Fibroblast of skin of left quadriceps (primary cell): Measurements from ENCODE around the gene SLC17A4.

Experiments used
- DNase-seq, 2 experiments: peaks; one replicate each; pipeline ENCODE4 v3.0.0-alpha.2; 2013; ENCODE audit warnings: low read depth in 2 of 2

The SLC17A4 gene

DNA sequence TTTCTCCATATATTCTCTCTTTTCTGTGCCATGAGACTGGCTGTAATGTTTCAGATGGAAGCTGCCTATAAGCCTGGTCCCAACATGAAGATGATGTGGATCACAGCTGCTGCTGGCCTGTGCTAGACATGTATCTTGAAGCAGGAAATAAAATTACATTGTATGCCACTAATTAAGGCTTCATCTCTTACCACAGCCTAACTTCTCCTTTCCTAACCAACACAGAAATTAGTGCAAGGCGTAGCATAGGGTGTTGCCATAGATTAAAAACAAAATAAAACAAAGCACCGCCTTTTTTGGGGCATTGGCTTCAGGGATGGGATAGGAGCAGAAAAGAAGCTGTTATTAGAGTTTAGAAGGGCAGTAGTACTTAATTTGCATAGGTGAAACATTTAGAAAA, 4.7 kb upstream of the SLC17A4 start:
- no peak for DNase-seq

DNA sequence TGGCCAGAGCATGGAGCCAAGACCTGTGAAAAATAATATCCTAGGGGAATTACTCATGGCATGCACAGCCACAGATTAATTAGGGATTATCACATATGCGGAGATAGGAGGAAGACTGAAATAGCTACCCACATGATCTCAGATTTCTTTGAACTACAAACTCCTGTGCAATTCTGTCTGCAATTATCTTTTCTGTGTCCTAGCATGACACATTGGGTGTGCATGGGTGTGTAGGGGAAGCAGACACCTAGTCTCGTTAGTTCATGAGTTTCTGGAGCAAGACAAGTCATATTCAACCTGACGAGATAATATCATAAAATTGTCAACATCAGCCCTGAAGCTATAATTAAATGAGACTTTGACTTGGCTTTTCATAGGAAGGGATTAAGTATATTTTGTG, 3.6 kb upstream of the SLC17A4 start:
- no peak for DNase-seq

DNA sequence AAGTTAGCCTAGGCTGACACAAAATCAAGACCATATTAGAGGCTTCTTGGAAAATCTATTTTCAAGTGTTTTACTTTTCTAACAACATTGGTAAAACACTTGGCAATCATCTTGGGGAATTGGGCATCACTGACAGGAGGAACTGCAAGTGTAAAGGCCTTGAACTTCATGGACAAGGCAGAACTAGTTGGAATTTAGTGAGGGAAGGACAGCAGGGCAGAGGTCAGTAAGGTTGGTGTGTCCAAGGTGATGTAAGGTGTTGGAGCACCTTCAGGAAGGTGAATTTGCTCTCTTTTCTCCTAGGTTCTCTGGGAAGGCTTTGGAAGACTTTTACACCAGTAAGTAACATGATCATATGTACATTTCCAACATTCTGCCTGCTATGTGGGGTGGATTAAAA, 1.5 kb upstream of the SLC17A4 start:
- no peak for DNase-seq

DNA sequence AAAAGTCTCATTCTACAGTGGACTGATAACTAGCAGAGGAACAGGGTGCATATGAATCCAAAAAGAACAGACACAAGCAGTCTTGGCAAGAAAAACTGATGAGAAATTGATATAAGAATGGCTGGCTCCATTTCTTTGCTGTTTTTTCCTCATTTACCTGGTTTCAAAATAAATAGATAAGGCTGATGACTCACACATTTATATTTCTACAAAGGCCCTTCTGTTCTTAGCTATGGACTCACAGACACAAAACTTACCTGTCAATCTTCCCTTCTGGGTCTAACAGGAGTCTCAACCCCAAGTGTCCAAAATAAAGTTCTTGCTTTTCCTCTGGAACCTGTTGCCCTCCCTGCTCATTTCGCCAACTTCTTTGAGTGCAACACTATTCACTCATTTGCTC, 941 bp downstream of the SLC17A4 start:
- DNase-seq = no peak

DNA sequence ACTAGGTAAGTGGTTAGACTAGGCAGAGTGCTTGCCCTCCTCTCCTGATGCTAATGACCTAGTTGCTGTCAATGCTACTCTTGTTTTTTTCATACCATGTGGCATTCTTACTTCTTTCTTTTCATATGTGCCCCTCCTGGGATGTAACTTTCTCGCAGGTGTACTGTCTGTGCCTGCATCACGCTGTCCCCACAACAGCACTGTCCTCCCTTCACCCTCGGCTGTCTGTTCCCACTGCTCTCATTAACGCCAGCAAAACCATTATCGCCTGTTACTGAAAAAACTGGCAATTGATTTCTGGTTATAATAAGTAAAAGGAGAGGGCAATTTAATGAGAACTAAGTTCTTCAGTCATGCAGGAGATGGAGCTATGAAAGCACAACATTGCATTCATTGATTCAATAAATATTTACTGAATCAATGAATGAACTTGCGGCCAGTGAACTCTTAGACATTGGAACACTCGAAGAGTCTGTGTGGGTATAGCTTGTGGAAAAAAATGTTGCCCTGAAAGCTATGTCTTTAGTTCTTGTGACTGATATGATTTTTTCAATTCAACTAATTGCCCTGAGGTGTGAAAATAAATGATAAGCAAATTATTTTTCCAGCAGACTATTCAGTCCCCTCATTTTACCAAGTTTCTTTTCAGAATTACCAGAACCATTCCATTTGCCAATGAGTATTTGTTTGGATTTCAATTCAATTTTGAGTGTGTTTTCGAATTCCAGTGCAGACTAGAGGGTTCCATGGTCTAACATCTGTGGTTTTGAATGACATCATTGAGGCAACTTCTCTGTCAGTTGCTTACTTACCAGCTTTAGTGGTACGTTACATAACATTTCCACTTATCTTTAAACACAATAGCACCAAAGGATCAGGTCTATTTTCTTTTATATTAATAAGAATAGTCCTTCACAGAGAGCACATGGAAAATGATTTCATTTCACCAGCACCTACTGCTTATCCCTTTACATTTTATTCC, 2.1 kb downstream of the SLC17A4 start:
- DNase-seq = no peak

DNA sequence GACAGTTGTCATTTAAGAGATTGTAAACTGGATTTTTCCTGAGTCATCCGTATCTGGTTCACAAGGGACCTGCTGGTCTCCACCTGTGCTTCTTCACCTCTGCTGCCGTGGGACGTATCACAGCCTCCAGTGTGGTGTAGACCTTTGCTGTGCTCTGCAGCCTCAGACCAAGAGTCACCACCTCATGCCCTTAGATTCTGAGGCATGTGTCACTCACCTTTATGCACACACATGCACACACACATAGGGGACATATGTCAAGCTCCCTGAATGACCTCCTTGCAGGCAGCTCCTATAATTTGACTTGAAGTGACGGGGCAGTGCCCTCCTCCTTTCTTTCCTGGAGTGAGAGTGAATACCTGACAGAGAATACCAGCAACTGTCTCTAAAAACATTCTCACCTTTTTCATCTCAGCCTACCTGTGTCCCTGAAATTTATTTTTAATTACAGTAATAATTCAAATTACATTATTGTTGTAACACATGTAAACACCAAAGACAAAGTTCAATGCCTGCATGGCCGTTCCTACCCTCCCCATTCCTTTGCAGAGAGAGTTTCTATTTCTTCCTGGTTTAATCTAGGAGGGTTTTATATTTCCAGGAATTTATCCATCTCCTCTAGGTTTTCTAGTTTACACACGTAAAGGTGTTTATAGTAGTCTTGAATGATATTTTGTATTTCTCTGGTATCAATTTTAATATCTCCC, 3.5 kb downstream of the SLC17A4 start:
- no peak for DNase-seq

DNA sequence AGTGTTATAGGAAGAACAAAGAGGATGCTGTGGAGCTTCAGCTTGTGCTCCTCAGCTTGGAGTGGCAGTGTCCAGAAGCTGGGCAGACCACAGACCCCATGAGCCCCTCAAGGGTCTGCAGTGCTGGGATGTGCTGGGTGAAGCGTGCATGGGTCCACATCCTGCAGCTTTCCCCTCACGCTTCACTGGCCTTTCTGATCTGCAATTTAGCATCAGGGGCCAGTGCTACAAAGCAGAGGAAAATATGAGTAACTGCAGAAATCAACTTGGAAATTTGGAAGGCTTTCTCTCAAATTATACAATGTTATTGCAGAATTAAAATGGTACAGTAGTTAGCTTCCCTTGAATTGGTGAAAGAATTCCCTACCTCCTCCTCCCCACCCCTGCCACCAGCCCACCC, 10.1 kb downstream of the SLC17A4 start:
- DNase-seq = no peak

DNA sequence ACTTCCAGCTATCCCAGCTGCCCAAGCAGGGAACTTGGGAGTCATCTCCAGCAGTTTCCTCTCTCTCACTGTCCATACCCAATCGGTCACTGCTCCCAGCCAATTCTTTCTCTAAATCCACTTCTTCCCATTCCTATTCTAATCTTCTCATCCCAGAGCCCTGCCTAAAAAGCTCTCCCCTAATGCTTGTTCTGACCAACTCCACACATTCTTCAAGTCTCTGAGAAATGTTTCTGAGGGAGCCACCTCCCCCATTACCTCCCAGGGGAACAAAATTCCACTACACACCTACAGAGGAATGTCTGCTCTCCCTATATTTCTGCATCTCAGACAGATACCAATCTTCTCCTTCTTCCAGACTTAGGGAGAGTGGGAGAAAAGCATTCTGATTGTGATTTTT, 14.0 kb downstream of the SLC17A4 start:
- no peak for DNase-seq

DNA sequence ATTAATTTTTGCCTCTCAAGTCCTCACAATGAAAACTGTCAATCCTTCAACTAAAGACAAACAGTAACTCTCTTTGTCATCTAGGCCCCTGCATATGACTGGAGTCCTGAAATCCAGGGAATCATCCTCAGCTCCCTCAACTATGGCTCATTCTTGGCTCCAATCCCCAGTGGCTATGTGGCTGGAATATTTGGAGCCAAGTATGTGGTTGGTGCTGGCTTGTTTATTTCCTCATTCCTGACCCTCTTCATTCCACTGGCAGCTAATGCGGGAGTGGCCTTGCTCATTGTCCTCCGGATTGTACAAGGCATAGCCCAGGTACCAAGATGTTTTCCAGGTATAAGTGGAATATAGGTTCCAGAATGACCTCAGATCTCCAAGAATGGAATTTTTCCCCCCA, 15.4 kb downstream of the SLC17A4 start:
- no peak for DNase-seq

DNA sequence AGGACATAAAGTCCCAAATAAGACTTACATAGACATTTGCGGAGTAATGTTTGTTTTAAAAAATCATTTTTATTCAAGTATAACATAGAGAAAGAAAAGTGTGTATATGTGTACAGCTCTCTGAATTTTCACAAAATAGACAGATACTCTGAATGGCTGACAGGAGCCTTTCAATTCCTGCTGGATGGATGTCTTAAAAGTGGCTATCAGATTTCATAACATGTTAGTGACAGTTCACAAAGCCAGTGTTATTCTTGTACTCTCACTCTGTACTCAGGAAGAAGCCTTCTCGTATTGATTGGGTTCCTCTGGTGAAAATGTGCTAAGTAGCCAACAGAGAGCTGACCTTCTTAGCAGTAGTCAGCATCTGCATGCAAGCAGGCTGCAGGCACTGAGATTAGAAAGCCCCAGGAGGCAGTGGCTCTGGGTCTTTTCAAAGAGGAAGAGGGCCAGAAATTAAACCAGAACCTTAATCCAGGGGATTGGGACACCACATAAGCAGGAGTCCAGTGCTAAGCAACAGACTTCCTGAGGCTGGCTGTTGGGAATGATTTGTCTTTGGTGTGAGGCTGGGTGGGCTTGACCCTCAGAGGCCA, 19.7 kb downstream of the SLC17A4 start:
- no peak for DNase-seq

DNA sequence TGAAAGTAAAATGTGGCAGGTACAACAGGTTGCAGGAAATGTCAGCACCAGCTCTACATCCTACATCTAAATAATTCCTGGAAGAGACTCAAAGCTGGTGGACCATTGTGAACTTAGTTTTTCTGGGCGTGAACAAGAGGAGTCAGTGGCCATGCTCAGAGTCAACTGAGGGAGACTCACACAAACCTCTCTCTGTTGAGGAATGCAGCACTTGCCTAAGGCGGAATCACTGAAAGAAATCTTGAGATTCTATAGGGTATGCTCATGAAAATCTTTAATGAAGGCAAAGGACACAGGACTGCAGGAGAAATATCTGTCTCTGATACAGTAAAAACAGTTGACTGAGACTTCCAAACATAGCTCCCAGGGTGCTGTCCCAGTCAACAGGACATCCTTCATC, 22.5 kb downstream of the SLC17A4 start:
- no peak for DNase-seq

DNA sequence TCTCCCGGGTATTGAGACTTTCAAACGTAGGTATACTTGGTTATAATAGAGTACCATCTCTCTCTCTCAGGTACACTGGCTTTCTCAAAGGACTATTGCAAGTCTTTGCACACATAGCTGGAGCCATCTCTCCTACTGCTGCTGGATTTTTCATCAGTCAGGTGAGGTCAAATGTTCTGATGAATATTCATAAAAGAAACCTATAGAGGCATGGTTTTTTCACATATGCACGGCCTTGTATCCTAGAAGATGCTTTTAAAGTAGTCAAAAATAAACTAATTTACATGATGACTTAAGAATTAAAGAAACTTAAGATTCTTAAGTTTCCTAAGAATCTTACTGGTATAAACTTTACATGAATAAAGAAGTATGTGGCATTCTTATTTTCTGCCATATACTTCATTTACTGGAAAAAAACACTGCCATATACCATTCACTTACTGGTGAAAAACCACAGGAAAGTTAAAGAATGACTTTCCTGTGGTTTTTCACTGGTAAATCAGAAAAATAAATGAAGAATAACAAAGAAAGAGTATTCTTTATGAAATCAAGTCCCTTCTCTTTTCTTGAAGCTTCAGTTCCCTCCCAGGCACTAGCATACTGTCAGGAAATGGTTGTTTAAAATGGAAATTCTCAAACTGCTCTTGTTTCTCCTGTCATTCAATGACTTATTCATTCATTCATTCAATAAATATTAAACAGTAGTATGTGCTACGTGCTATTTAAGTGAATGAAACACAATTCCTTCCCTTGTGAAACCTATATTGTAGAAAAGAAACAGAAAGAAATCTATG, 23.5 kb downstream of the SLC17A4 start:
- no peak for DNase-seq

DNA sequence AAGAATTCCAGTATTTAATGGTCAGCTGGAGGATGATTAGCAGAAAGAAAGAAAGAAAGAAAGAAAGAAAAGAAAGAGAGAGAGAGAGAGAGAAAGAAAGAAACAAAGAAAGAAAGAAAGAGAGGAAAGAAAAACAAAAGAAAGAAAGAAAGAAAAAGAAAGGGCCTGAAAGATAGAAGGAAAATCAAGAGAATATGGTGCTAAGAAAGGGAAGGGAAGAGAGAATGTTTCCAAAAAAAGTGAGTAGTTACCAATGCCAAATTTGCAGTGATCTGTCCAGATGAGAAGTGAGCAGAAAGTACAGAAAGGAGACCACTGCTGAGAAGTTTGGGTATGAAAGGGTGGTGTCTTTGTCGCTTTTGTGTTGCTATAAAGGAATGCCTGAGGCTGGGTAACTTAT, 26.6 kb downstream of the SLC17A4 start:
- no peak for DNase-seq

DNA sequence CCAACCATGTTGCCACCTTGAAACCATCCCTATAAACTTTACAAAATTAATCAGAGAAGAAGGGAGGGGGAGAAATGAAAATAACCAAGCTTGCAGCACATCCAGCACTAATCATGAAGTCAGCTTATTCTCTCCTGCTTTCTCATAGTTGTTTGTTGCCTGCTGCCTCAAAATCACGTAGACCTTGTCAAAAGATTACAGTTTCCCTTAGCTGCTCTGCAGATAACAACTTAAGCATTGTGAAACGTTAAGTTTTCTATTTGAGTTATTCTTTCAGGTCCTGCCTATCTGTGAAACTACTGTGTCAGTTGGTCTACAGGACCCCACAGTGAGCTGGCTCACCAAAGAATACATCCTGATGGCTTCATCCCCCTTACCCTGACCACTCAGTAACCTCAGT, 32.9 kb downstream of the SLC17A4 start:
- DNase-seq = no peak

DNA sequence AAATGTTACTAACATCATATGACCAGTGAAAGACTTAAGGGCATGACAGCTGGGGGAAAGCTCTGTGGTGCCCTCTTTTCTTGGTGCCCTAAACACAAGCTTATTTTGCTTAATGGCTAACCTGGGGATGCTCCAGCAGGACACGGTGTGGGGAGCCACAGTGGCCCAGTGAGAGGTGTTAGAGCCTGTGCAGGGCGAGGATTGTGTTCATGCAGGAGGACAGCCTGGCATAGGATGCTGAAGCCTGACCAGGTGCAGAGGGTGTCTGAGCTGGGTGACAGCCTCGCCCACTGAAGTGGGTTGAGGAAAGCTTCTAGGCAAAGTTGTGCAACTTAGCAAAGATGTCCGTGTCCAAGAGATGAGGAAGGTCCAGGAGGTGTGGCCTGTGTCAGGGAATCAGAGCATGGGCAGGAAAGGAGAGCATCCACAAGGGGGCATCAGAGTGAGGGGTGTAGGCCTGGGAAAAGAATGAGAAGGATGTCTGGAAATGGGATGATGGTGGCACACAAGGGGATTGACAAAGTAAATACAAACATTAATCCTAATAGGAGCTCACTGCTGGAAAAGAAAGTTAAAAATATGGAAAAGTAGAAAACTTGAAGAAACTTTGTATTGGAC, 33.9 kb downstream of the SLC17A4 start:
- peak; percentile 4 to 8 for DNase-seq

DNA sequence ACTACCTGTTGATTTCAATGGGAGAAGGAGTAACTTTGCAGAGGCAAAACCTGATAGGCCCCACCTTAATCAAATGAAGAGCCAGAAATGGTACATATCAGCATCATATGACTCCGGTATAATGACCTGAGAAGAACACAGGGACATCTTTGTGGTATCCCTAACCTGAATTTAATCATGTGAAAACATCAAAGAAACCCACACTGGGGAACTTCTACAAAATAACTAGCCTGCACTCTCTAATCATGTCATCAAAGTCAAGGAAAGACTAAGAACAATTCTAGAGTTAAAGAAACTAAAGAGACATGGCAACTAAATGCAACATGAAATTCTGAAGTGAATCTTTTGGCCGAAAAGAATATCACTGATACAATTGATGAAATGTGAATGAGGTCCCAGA, 34.9 kb downstream of the SLC17A4 start:
- no peak for DNase-seq

DNA sequence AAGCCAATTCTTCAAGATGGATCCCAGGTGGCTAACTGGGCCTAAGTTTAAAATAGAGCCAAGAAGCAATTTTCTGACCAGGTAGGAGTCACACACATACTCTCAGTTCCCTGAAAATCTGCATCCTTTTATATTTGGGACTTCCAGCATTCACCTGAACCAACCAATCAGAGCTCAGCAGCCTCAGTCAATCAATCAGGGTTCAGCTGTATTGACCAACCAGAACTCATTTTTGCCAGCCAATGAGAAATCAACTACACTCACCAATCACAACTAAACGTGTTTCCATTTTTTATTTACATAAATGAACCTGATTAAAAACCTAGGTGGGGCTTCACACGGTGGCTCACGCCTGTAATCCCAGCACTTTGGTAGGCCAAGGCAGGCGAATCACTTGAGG, 37.5 kb downstream of the SLC17A4 start:
- no peak for DNase-seq

DNA sequence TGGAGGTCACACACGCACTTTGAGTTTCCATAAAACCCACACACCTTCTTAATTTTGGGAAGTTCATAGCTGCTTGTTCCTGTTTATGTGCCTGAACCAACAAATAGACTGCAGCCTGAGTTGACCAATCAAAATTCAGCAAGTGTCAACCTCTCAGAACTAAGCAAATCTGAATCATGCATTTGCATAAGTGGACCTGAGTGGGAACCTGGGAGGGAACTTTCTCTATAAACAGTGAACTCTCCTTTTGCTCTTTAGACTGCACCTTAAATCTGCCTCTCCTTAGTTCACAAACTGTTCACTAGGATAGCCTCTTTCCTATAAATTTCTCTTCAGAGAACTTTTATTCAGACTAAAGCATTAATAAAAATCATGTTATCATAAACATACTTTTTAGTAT, 39.4 kb downstream of the SLC17A4 start:
- no peak for DNase-seq

DNA sequence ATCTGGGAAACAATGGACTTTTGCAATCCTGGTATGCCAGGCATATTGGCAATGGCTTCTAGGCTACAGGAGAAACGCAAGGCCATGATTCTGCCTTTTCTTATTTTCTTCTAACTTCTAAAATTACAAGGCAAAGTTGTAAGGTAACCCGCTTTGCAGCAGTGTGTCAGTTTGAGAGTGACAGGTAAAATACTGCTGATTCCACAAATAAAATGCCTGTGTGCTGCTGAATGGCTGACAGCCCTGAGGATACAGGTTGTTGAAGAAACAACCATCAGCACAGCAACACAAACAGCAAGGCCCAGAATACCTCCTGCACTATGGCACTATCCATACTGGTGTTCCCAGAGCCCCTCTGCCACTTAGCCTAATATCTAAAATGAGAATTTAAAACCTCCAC, 40.2 kb downstream of the SLC17A4 start:
- DNase-seq = no peak

DNA sequence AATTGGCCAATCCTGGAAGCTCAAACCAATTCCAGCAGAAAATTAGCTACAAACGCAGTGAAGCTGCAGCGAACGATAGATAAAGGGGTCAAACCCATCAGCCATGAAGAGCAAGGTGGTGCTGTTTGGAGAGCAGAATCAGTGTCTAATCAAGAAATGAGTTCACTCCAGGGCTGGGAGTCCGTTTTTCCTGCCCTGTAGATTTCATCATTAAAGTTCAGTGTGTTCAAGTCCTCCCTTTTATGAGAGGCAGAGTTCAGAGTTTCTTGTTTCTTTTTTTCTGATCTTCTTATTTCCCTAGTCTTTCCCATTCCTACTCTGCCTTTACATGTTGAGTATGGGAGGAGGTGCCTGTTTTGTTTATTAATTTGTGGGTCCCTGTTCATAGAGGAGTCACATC, 46.9 kb downstream of the SLC17A4 start:
- no peak for DNase-seq

DNA sequence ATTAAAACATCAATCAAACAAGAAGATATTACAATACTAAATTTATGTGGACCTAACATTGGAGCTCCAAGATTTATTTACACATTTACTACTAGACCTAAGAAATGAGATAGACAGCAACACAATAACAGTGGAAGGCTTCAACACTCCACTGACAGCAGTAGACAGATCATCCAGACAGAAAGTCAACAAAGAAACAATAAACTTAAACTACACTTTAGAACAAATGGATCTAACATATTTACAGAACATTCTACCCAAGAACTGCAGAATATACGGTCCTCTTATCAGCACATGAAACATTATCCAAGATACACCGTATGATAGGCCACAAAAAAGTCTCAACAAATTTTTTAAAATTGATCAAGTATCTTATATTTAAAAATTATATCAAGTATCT, 50.3 kb downstream of the SLC17A4 start:
- DNase-seq = no peak

DNA sequence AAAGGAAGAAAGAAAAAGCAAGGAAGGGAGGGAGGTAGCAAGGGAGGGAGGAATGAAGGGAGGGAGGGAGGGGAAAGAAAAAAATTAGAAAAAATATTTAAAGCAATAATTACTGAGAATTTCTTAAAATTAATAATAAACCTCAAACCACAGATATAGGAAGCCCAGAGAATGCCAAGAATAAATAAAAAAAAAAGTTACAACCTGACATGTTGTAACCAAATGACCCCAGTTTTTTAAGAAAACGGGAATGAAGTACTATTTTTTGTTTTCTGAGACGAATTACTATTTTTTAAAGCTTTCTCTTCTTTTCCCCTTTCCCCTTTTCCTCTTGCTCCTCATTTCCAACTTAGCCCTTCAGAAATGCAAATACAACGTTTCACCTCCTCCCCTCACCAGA, 60.7 kb downstream of the SLC17A4 start:
- DNase-seq = no peak
